H1 (cell line): ENCODE results near the gene TLE2. TPM values are rescaled to one million over a fixed set of nuclear protein-coding genes. Genes with fewer than 3 reads are reported as not detected.

Experiments
- CTCF ChIA-PET: fragments of 300-600 bp; sonication (Branson Sonifier 250); formaldehyde crosslinking; loops from one replicate; lab custom pipeline; 2021; ENCODE audit not compliant: partially characterized antibody; lab: Charles Lee
- POLR2A ChIA-PET: fragments of 300-600 bp; sonication (Branson Sonifier 250); formaldehyde crosslinking; loops from one replicate; lab custom pipeline; 2021; ENCODE audit warnings: inconsistent platforms; ENCODE audit not compliant: partially characterized antibody; lab: Charles Lee
- DNase-seq, 2 experiments: peaks; one replicate each; pipeline versions ENCODE4 v3.0.0 to v3.0.0-alpha.2; 2010 to 2022; ENCODE audit warnings: low spot score in 2 of 2, low read depth in 1 of 2, mixed read lengths in 1 of 2
- FAIRE-seq: peaks from 2 replicates; lab custom pipeline; 2011; peaks lifted over from hg19 to GRCh38; lab: Jason Lieb, UNC
- H2AFZ ChIP-seq: 2 replicates; pipeline ENCODE4 v1.8.1; 2012; ENCODE audit warnings: low read length, inconsistent platforms
- H2AK5ac ChIP-seq: 2 replicates; pipeline ENCODE4 v1.6.1; 2013; ENCODE audit warnings: low read depth, low read length
- H2BK120ac ChIP-seq: replicated peaks from 2 replicates; pipeline ENCODE3; 2013; ENCODE audit warnings: low read depth, low read length, inconsistent platforms
- H2BK12ac ChIP-seq: 2 replicates; pipeline ENCODE4 v1.6.1; 2013; ENCODE audit warnings: low read depth, low read length
- H2BK15ac ChIP-seq: 2 replicates; pipeline ENCODE4 v1.6.1; 2013; ENCODE audit warnings: low read length
- H2BK20ac ChIP-seq: 2 replicates; pipeline ENCODE4 v1.6.1; 2013; ENCODE audit warnings: low read length
- H2BK5ac ChIP-seq: 2 replicates; pipeline ENCODE4 v1.6.1; 2013; ENCODE audit warnings: low read depth, low read length
- H3K14ac ChIP-seq: 2 replicates; pipeline ENCODE4 v1.6.1; 2013; ENCODE audit warnings: inconsistent platforms; ENCODE audit not compliant: insufficient read length
- H3K18ac ChIP-seq: 2 replicates; pipeline ENCODE4 v1.6.1; 2013; ENCODE audit warnings: low read length; ENCODE audit errors: extremely low read depth
- H3K23ac ChIP-seq: 2 replicates; pipeline ENCODE4 v1.6.1; 2013; ENCODE audit warnings: inconsistent platforms; ENCODE audit not compliant: insufficient read length
- H3K23me2 ChIP-seq: 2 replicates; pipeline ENCODE4 v1.6.1; 2013; ENCODE audit warnings: low read depth, low read length
- H3K27ac ChIP-seq: 2 replicates; pipeline ENCODE4 v1.6.1; 2011; ENCODE audit warnings: low read depth, low read length, inconsistent platforms
- H3K27me3 ChIP-seq, 4 experiments: replicated peaks in 1 of 4; 1 replicate in 1 of 4; 2 replicates in 3 of 4; pipeline versions ENCODE4 v1.6.1 to v1.8.1; 2011 to 2013; ENCODE audit warnings: low read length in 3 of 4, mild to moderate bottlenecking in 3 of 4, inconsistent platforms in 2 of 4, mixed read lengths in 2 of 4, moderate library complexity in 1 of 4; ENCODE audit not compliant: control insufficient read depth in 3 of 4, insufficient read depth in 3 of 4; ENCODE audit errors: extremely low read depth in 1 of 4
- H3K36me3 ChIP-seq, 4 experiments: 2 replicates each; pipeline versions ENCODE4 v1.6.1 to v1.8.1; 2011 to 2013; ENCODE audit warnings: mild to moderate bottlenecking in 4 of 4, low read length in 3 of 4, moderate library complexity in 2 of 4, control low read depth in 1 of 4, inconsistent platforms in 1 of 4; ENCODE audit not compliant: insufficient read depth in 4 of 4, control insufficient read depth in 2 of 4
- H3K4ac ChIP-seq: replicated peaks from 2 replicates; pipeline ENCODE3; 2013; ENCODE audit warnings: low read length, low read depth, mixed read lengths, inconsistent platforms; ENCODE audit not compliant: insufficient read length
- H3K4me1 ChIP-seq, 4 experiments: replicated peaks in 1 of 4; 1 replicate in 1 of 4; 2 replicates in 3 of 4; pipeline versions ENCODE4 v1.6.1 to v1.8.1; 2011 to 2013; ENCODE audit warnings: low read length in 3 of 4, inconsistent platforms in 2 of 4, mixed read lengths in 1 of 4; ENCODE audit not compliant: insufficient read depth in 4 of 4, control insufficient read depth in 3 of 4
- H3K4me2 ChIP-seq, 2 experiments: 2 replicates each; pipeline versions ENCODE4 v1.6.1 to v1.8.1; 2011 to 2013; ENCODE audit warnings: low read depth in 2 of 2, low read length in 2 of 2, control low read depth in 1 of 2, inconsistent platforms in 1 of 2, mild to moderate bottlenecking in 1 of 2; ENCODE audit not compliant: insufficient read depth in 1 of 2
- H3K4me3 ChIP-seq, 4 experiments: fragments of 200-600, 300-600 bp in 1 of 4; sonication (generic), shearing (Covaris generic), sonication (Bioruptor Twin) in 1 of 4; 2 replicates each; pipeline versions ENCODE4 v1.5.1 to v1.8.1; 2011 to 2016; ENCODE audit warnings: low read length in 4 of 4, low read depth in 3 of 4, control low read depth in 2 of 4, inconsistent platforms in 2 of 4, mild to moderate bottlenecking in 2 of 4, mixed read lengths in 1 of 4, moderate library complexity in 1 of 4; ENCODE audit not compliant: insufficient read depth in 2 of 4; ENCODE audit errors: extremely low read depth in 1 of 4
- H3K56ac ChIP-seq: replicated peaks from 2 replicates; pipeline ENCODE3; 2013; ENCODE audit warnings: low read depth, mild to moderate bottlenecking, mixed read lengths, low read length, inconsistent platforms; ENCODE audit not compliant: insufficient read length
- H3K79me1 ChIP-seq: 2 replicates; pipeline ENCODE4 v1.6.1; 2013; ENCODE audit warnings: low read depth, low read length, control low read depth
- H3K79me2 ChIP-seq, 2 experiments: 2 replicates each; pipeline versions ENCODE4 v1.6.1 to v1.8.1; 2012 to 2013; ENCODE audit warnings: low read length in 2 of 2, mild to moderate bottlenecking in 2 of 2, inconsistent platforms in 1 of 2; ENCODE audit not compliant: insufficient read depth in 2 of 2, control insufficient read depth in 1 of 2
- H3K9ac ChIP-seq, 4 experiments: replicated peaks in 1 of 4; 1 replicate in 1 of 4; 2 replicates in 3 of 4; pipeline versions ENCODE4 v1.6.1 to v1.8.1; 2011 to 2013; ENCODE audit warnings: low read depth in 3 of 4, low read length in 3 of 4, control low read depth in 2 of 4, mild to moderate bottlenecking in 2 of 4, moderate library complexity in 2 of 4, inconsistent platforms in 1 of 4; ENCODE audit errors: extremely low read depth in 1 of 4
- H3K9me3 ChIP-seq, 2 experiments: 2 replicates each; pipeline versions ENCODE4 v1.6.1 to v1.8.1; 2012 to 2013; ENCODE audit warnings: mild to moderate bottlenecking in 2 of 2, moderate library complexity in 2 of 2, control low read depth in 1 of 2, inconsistent platforms in 1 of 2, low read depth in 1 of 2, low read length in 1 of 2, mixed read lengths in 1 of 2; ENCODE audit not compliant: insufficient read depth in 2 of 2
- H4K20me1 ChIP-seq, 2 experiments: replicated peaks in 1 of 2; 2 replicates each; pipeline versions ENCODE3 to v1.8.1; 2011 to 2013; ENCODE audit warnings: inconsistent platforms in 2 of 2, low read length in 2 of 2, mild to moderate bottlenecking in 1 of 2; ENCODE audit not compliant: insufficient read depth in 2 of 2, control insufficient read depth in 1 of 2
- H4K5ac ChIP-seq: 2 replicates; pipeline ENCODE4 v1.6.1; 2013; ENCODE audit warnings: low read length, low read depth, mixed read lengths, inconsistent platforms; ENCODE audit not compliant: insufficient read length
- H4K8ac ChIP-seq: 2 replicates; pipeline ENCODE4 v1.8.0; 2013; ENCODE audit warnings: mild to moderate bottlenecking, moderate library complexity, low read length, inconsistent platforms; ENCODE audit not compliant: insufficient read depth; ENCODE audit errors: extremely low read depth
- H4K91ac ChIP-seq: replicated peaks from 2 replicates; pipeline ENCODE3; 2013; ENCODE audit warnings: low read length, mixed read lengths, inconsistent platforms; ENCODE audit not compliant: insufficient read length
- FOSL1 ChIP-seq: IDR thresholded peaks from 2 replicates; pipeline ENCODE4 v1.6.1; 2011; ENCODE audit warnings: mild to moderate bottlenecking, low read depth, low read length, moderate library complexity; ENCODE audit not compliant: insufficient read depth
- GABPA ChIP-seq: IDR thresholded peaks from 2 replicates; pipeline ENCODE4 v1.6.1; 2011; ENCODE audit warnings: mild to moderate bottlenecking, low read length, moderate library complexity, borderline replicate concordance; ENCODE audit not compliant: insufficient read depth
- HDAC6 ChIP-seq: IDR thresholded peaks from one replicate; pipeline ENCODE4 v1.7.1; 2012; ENCODE audit warnings: low read depth, mild to moderate bottlenecking, inconsistent platforms, low read length, moderate library complexity
- KDM4A ChIP-seq: IDR thresholded peaks from one replicate; pipeline ENCODE4 v1.7.1; 2012; ENCODE audit warnings: low read depth, mild to moderate bottlenecking, moderate library complexity, low read length, inconsistent platforms; ENCODE audit not compliant: severe bottlenecking
- SAP30 ChIP-seq: fragments of 300-600 bp; sonication (generic); IDR thresholded peaks from 2 replicates; pipeline ENCODE4 v1.7.1; 2012; ENCODE audit warnings: low read length, moderate library complexity, mild to moderate bottlenecking, inconsistent platforms; ENCODE audit not compliant: insufficient read depth, insufficient replicate concordance
- WGBS, 2 experiments: shearing (Covaris generic) in 1 of 2; methylation state at CpG; one replicate each; pipeline versions ENCODE4 v1.1.6 to v1.1.7; 2013 to 2015; ENCODE audit warnings: low lambda C conversion rate in 2 of 2, mixed read lengths in 2 of 2, inconsistent platforms in 1 of 2, low coverage in 1 of 2, missing lambda C conversion rate in 1 of 2; ENCODE audit not compliant: insufficient replicate concordance in 2 of 2, insufficient coverage in 1 of 2, insufficient read length in 1 of 2; ENCODE audit errors: extremely low coverage in 1 of 2, missing lambda C conversion rate in 1 of 2; 5-methylcytosine and 5-hydroxymethylcytosine counted together
- polyA plus RNA-seq, 7 experiments: library from polyadenylated mRNA; depleted of rRNA in 3 of 7; stranded (reverse) in 5 of 7; unstranded in 2 of 7; fragments of >200 nt in 5 of 7; fragments of 200-250 nt in 2 of 7; gene quantifications; 1 replicate in 5 of 7; 2 replicates in 1 of 7; 4 replicates in 1 of 7; pipeline versions ENCODE4 v1.2.1 to v1.2.3, GENCODE V29; 2011 to 2013; ENCODE audit warnings: missing spikeins in 2 of 7, mixed read lengths in 2 of 7
- total RNA-seq: library from RNA; stranded (reverse); fragmentation: NEBNext Ultra II Directional; extraction: Animal tissue kit (Norgen Biotek cat#: 25700); gene quantifications from 2 replicates; pipeline ENCODE4 v1.2.1, GENCODE V29; 2021
- TF ChIP-seq, protein P1 (sequence below): IDR thresholded peaks from 2 replicates; pipeline ENCODE4 v1.6.1; 2012; ENCODE audit warnings: inconsistent platforms

Gene TLE2
- total and polyA plus RNA-seq, 2 of the 8 experiments (the other 6 are each of a cell fraction or from before 2014, with no cell fraction given) = 8.0 to 11.5 TPM

DNA sequence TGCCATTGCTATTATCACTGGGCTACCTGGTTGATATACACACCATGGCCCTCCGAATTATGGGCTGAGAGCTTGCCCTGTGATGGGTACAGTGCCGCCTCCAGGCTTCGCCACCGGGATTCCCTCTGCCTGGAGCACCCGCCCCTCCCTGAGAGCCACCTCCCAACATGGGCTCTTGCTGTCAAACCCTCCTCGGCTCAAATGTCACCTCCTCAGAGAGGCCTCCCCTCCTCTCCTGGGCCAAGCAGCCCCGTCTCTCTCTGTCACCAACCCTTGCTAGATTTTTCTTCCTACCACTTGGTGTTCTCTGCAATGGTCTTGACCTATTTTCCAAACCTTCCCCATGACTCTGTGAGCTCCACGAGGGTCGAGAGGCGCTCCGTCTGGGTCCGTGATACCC, 12.2 kb upstream of the TLE2 start:
- Histone ChIP-seq H3K14ac (no peak overlapping the region), H3K23ac (no peak overlapping the region), H3K18ac (peak overlapping the region; percentile 51; the same call in 1 of the 2 replicates), H3K4me3 (peak overlapping the region in 1 of 4 experiments; percentile 65; a peak in 4 of 8 replicates), H3K27me3 (peaks cover 0 to 2% (median 1%) of the 10 kb centered on the region in 4 experiments; a peak in 3 of 7 replicates), H2BK12ac (0 out of 2 replicates have a peak overlapping the region, but pooled peaks have one; percentile 39), H3K4me2 (peak overlapping the region; percentile 62), H2BK5ac (no peak overlapping the region), H4K20me1 (no peaks in the 10 kb centered on the region), H4K91ac (no peak overlapping the region), H4K8ac (no peak overlapping the region), H3K23me2 (peaks cover 10% of the 10 kb centered on the region; the same call in 1 of the 2 replicates), H3K4ac (no peak overlapping the region), H3K79me2 (no peaks in the 10 kb centered on the region), H2BK15ac (no peak overlapping the region), H2AK5ac (no peak overlapping the region), H2BK20ac (no peak overlapping the region), H2BK120ac (no peak overlapping the region), H4K5ac (peak overlapping the region; percentile 48), H3K27ac (no peak overlapping the region), H3K36me3 (no peaks in the 10 kb centered on the region), H3K79me1 (no peaks in the 10 kb centered on the region), H2AFZ (no peak overlapping the region), H3K9me3 (no peaks in the 10 kb centered on the region), H3K9ac (no peak overlapping the region), H3K4me1 (peaks cover 7 to 16% (median 10%) of the 10 kb centered on the region in 4 experiments), H3K56ac (no peak overlapping the region)
- peak in 1 of 2 experiments; percentile 59 for DNase-seq
- FAIRE-seq = no peak
- TF ChIP-seq, protein P1, sequence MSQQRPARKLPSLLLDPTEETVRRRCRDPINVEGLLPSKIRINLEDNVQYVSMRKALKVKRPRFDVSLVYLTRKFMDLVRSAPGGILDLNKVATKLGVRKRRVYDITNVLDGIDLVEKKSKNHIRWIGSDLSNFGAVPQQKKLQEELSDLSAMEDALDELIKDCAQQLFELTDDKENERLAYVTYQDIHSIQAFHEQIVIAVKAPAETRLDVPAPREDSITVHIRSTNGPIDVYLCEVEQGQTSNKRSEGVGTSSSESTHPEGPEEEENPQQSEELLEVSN = no peak
- TF ChIP-seq GABPA (no peak), FOSL1 (no peak), KDM4A (no peak), SAP30 (peak; percentile 63), HDAC6 (no peak)
- CTCF ChIA-PET = interaction anchor here (0.5 to 6.3 kb wide), 7 partner anchors 10 to 119 kb away, joined by 3 to 36 read pairs (median 3); no protein-coding TSS in a partner anchor
- 28% methylated on average over 12 of the region's 12 CpGs; no CpG with 5 or more reads in 1 of the 2 experiments for WGBS, 2 experiments
- POLR2A ChIA-PET = interaction anchor here (1.0 to 4.0 kb wide), 4 partner anchors 12 to 66 kb away, joined by 3 to 25 read pairs (median 4); no protein-coding TSS in a partner anchor
